Measurements from ENCODE around the gene CDHR2.

- TF ChIP-seq GATA3 (IDR thresholded peaks at IDR 0.05; ENCODE audit: low read depth, low read length) (no peak), GATA2 (IDR thresholded peaks at IDR 0.05; ENCODE audit: low read depth, low read length) (no peak)
Measured at GRCh38 chr5:176501333-176501732, 47.8 kb upstream of the CDHR2 start.
